Adrenal gland (tissue), 12 donors: ENCODE measurements around the gene PRICKLE2. TPM values are rescaled to one million over a fixed set of nuclear protein-coding genes. Genes with fewer than 3 reads are reported as not detected.

ENCODE experiments used
- DNase-seq, 7 donors: peaks; one replicate each; pipeline ENCODE4 v3.0.0-alpha.2; 2019 to 2020
- H3K27ac ChIP-seq, 5 donors: fragments of 200-600 bp; sonication (generic) in 4 of 5; 1 replicate in 3 of 5; 2 replicates in 2 of 5; pipeline versions ENCODE4 v1.5.1 to v1.8.0; 2016 to 2020; ENCODE audit warnings: mild to moderate bottlenecking in 1 of 5
- H3K27me3 ChIP-seq: fragments of 200-600 bp; 2 replicates; pipeline ENCODE4 v1.8.0; 2021
- H3K36me3 ChIP-seq, 2 donors: fragments of 200-600 bp; replicated peaks in 1 of 2; 1 replicate in 1 of 2; 2 replicates in 1 of 2; pipeline versions ENCODE4 v1.5.1 to v1.8.0; 2018 to 2022
- H3K4me1 ChIP-seq, 2 donors: fragments of 200-600 bp; replicated peaks in 1 of 2; 1 replicate in 1 of 2; 2 replicates in 1 of 2; pipeline versions ENCODE4 v1.5.1 to v1.8.0; 2018 to 2021
- H3K4me3 ChIP-seq, 4 donors: fragments of 200-600 bp; sonication (generic) in 3 of 4; one replicate each; pipeline ENCODE4 v1.5.1; 2016 to 2018
- H3K9me3 ChIP-seq, 3 donors: fragments of 200-600 bp; sonication (generic) in 1 of 3; replicated peaks in 1 of 3; 1 replicate in 2 of 3; 2 replicates in 1 of 3; pipeline versions ENCODE4 v1.5.1 to v1.8.0; 2016 to 2021
- POLR2A ChIP-seq, 2 donors: fragments of 450-650 bp; IDR thresholded peaks; one replicate each; pipeline ENCODE4 v1.6.1; 2017; ENCODE audit warnings: antibody characterized with exemption in 2 of 2, mild to moderate bottlenecking in 2 of 2, moderate library complexity in 1 of 2
- WGBS, 4 donors: extraction: QIAGEN DNeasy Blood & Tissue Kit in 2 of 4; methylation state at CpG; one replicate each; pipeline versions ENCODE4 v1.1.5 to v1.1.7; 2013 to 2017; 5-methylcytosine and 5-hydroxymethylcytosine counted together
- intact Hi-C, 2 donors: fragments of 100-400 bp; cut with DNase I; formaldehyde crosslinking; loops; one replicate each; pipeline versions ENCODE4 v1.14.1 to v1.15.0; 2022 to 2023
- polyA plus RNA-seq, 3 donors: library from polyadenylated mRNA; stranded (reverse); fragments of 200-250 nt in 2 of 3; fragments of 350-450 nt in 1 of 3; fragmentation: Illumina TruSeq in 1 of 3; extraction: RNeasy Lipid Tissue Mini Kit (QIAGEN cat#74804) in 1 of 3; gene quantifications; one replicate each; pipeline ENCODE4 v1.2.3, GENCODE V29; 2013 to 2014
- total RNA-seq, 9 donors: library from RNA; depleted of rRNA in 4 of 9; stranded (reverse); fragments of >200 nt in 4 of 9; fragments of 120-200 nt in 1 of 9; fragmentation: NEBNext Ultra II Directional in 1 of 9; extraction: Animal tissue kit (Norgen Biotek cat#: 25700) in 1 of 9; gene quantifications; one replicate each; pipeline versions ENCODE4 v1.1.0 to v1.2.4, GENCODE V29; 2013 to 2023
- TF ChIP-seq, protein P1 (sequence below), 6 experiments: fragments of 450-650 bp in 4 of 6; fragments of 200-600 bp in 2 of 6; sonication (generic) in 1 of 6; IDR thresholded peaks; 1 replicate in 5 of 6; 2 replicates in 1 of 6; pipeline versions ENCODE4 v1.5.1 to v1.8.0; 2016 to 2021; ENCODE audit warnings: antibody characterized with exemption in 6 of 6, mild to moderate bottlenecking in 2 of 6, moderate library complexity in 1 of 6
- donor health status: healthy with polysubstance abuse.
- donor health status: Bipolar disorder and iron deficiency.
- donor health status: DM: yes; HTN: yes; CAD: no.
- donor health status: DM: no; HTN: no; CAD: no.
- donor health status: DM: no; HTN: no; CAD: no.
- donor health status: DM: yes; HTN: yes; CAD: no.

The PRICKLE2 gene
- total and polyA plus RNA-seq, 12 donors: 1.3 to 15.7 (median 8.1) TPM

DNA sequence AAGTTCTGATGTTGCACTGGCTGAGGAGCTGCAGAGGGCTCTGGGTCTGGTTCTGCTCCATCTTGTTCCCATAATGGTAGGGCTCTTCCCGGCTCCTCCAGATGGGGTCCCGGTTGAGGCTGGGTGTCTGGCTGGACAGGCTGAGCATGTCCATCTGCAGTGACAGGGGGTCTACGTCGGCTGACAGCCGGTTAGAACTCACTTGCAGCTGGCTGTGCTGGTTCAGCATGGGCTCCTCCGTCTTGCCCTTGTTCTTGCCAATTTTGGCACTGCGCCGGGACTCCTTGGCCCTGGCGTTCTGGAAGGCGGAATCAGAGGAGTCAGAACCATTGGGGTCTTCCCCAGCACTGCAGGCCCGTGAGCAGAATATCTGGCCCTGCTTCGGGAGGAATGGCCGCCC lies 78.1 kb downstream of the PRICKLE2 start:
- TF ChIP-seq, protein P1, sequence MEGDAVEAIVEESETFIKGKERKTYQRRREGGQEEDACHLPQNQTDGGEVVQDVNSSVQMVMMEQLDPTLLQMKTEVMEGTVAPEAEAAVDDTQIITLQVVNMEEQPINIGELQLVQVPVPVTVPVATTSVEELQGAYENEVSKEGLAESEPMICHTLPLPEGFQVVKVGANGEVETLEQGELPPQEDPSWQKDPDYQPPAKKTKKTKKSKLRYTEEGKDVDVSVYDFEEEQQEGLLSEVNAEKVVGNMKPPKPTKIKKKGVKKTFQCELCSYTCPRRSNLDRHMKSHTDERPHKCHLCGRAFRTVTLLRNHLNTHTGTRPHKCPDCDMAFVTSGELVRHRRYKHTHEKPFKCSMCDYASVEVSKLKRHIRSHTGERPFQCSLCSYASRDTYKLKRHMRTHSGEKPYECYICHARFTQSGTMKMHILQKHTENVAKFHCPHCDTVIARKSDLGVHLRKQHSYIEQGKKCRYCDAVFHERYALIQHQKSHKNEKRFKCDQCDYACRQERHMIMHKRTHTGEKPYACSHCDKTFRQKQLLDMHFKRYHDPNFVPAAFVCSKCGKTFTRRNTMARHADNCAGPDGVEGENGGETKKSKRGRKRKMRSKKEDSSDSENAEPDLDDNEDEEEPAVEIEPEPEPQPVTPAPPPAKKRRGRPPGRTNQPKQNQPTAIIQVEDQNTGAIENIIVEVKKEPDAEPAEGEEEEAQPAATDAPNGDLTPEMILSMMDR (IDR thresholded peaks at IDR 0.05): no peak
- TF ChIP-seq POLR2A (IDR thresholded peaks at IDR 0.05): no peak

DNA sequence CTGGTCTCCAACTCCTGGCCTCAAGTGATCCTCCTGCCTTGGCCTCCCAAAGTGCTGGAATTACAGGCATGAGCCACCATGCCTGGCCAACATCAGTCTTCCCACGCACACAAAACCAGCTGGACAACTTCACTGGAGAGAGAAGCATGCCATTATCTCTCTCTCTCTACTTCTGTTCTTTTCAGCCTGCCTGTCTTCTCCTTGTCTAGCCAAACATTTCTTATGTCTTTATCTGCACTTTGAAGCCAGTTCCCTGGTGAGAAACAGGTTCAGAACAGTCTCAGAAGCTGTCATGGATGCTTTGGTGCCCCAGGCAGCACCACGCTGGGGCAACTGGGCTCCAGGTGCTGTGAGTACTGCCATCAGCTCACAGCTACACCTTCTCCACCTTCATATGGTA lies 79.8 kb downstream of the PRICKLE2 start:
- Histone ChIP-seq H3K4me3 (no peak overlapping the region), H3K9me3 (no peaks in the 10 kb centered on the region), H3K4me1 (peaks cover 0 to 6% of the 10 kb centered on the region in 2 donors), H3K27me3 (no peaks in the 10 kb centered on the region), H3K36me3 (peaks cover 0 to 12% of the 10 kb centered on the region in 2 donors), H3K27ac (no peak overlapping the region)
- TF ChIP-seq, protein P1 (IDR thresholded peaks at IDR 0.05): no peak
- no peak for TF ChIP-seq POLR2A (IDR thresholded peaks at IDR 0.05)
- intact Hi-C loops: no loop called here
- no peak for DNase-seq
- WGBS, 4 donors: 90 to 100% (median 94%) methylated on average over 2 of the region's 2 CpGs

More for the DNA sequence above, 78.1 kb downstream of the PRICKLE2 start:
- H3K27ac ChIP-seq: no peak overlapping the region
- H3K36me3 ChIP-seq: peaks cover 0 to 12% of the 10 kb centered on the region in 2 donors
- H3K4me3 ChIP-seq: no peak overlapping the region
- 81 to 98% (median 97%) methylated on average over 7 to 13 of the region's 13 CpGs for WGBS, 4 donors
- intact Hi-C loops: no loop called here
- H3K4me1 ChIP-seq: peaks cover 0 to 9% of the 10 kb centered on the region in 2 donors
- H3K27me3 ChIP-seq: no peaks in the 10 kb centered on the region
- DNase-seq: no peak
- no peaks in the 10 kb centered on the region for H3K9me3 ChIP-seq

DNA sequence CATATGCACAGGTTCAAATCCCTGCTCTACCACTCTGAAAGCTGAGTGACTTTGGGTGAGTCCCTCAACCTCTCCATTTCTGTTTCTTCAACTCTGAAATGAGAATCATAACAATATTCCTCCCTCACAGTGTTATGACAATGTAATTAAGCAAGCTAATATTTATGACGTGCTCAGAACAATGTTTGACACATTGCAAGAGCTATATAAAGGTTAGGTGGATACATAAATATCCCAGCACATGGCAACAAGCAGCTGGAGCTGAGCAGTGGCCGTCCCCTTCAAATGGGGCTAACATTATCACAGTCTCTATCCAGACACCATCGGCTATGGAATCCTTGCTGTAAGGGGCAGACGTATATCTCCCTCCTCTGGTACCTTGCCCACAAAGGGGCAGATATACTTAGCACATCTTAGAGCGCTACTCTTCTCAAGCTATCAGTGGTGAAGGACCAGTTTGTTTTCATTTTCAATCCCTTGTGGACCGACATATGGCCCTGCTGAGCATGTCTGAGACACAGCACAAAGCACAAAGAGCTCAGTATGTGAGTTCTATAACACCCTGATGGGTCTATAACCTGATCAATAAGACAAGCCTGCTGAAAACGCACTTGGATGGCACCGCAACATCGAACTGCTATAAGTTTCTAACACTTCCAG lies 80.9 kb downstream of the PRICKLE2 start:
- peaks cover 0 to 12% of the 10 kb centered on the region in 2 donors for H3K36me3 ChIP-seq
- peak overlapping the region in 1 of 5 donors; percentile 17 for H3K27ac ChIP-seq
- peaks cover 0 to 4% of the 10 kb centered on the region in 2 donors for H3K4me1 ChIP-seq

DNA sequence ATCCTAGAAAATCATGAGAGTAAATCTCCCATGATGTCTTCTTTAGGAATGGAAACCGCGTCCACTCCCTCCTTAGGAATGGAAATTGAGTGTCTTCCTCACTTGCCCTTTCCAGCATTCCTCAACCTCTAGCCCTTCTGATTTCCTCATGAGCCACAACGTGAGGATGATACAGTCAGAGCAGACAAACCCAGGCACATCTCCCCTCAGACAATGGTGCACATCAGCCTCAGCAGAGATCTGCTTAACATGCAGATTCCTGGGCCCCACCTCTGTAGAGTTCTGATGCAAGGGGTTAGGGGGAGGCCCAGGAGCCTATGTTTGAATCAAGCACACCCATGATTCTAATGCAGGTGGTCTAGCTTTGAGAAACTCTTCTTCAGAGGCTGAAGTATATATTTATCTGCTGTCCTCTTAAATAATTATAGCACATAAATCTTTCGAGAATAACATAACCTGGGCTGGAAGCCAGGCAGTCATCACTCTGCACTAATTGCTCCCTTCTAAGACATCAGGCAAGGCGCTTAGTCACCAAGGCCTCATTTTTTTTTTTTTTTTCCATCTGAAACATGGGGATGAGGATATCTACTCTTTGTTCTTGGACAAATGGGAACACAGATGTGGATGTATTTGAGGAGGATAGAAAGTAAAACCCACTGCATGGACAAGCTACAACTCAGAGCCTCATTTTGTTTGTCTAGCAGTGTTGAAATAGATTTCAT lies 81.7 kb downstream of the PRICKLE2 start:
- intact Hi-C loops: no loop called here
- H3K4me1 ChIP-seq: peaks cover 0 to 4% of the 10 kb centered on the region in 2 donors
- no peak overlapping the region for H3K4me3 ChIP-seq
- WGBS, 4 donors: 49 to 63% (median 59%) methylated on average over 5 of the region's 5 CpGs
- peaks cover 0 to 12% of the 10 kb centered on the region in 2 donors for H3K36me3 ChIP-seq
- no peaks in the 10 kb centered on the region for H3K9me3 ChIP-seq
- peak; percentile 24 to 75 (median 37) for DNase-seq
- no peaks in the 10 kb centered on the region for H3K27me3 ChIP-seq
- TF ChIP-seq POLR2A (IDR thresholded peaks at IDR 0.05): no peak
- TF ChIP-seq, protein P1 (IDR thresholded peaks at IDR 0.05): no peak
- H3K27ac ChIP-seq: no peak overlapping the region

More for the DNA sequence above, 80.9 kb downstream of the PRICKLE2 start:
- TF ChIP-seq, protein P1 (IDR thresholded peaks at IDR 0.05): no peak
- TF ChIP-seq POLR2A (IDR thresholded peaks at IDR 0.05): no peak
- H3K9me3 ChIP-seq: no peaks in the 10 kb centered on the region
- no peaks in the 10 kb centered on the region for H3K27me3 ChIP-seq
- no peak overlapping the region for H3K4me3 ChIP-seq
- intact Hi-C loops: no loop called here
- DNase-seq: no peak
- WGBS, 4 donors: 82 to 95% (median 92%) methylated on average over 9 of the region's 9 CpGs
